SK-N-MC (cell line): ENCODE measurements around the gene MBOAT7.

Source experiments
- EZH2 ChIP-seq: fragments of 200-600 bp; sonication (generic); IDR thresholded peaks from one replicate; pipeline ENCODE4 v1.6.1; 2017; ENCODE audit warnings: antibody characterized with exemption
- POLR2AphosphoS5 ChIP-seq: IDR thresholded peaks from 2 replicates; pipeline ENCODE4 v1.6.1; 2012; ENCODE audit warnings: mild to moderate bottlenecking, low read depth, low read length, borderline replicate concordance

DNA sequence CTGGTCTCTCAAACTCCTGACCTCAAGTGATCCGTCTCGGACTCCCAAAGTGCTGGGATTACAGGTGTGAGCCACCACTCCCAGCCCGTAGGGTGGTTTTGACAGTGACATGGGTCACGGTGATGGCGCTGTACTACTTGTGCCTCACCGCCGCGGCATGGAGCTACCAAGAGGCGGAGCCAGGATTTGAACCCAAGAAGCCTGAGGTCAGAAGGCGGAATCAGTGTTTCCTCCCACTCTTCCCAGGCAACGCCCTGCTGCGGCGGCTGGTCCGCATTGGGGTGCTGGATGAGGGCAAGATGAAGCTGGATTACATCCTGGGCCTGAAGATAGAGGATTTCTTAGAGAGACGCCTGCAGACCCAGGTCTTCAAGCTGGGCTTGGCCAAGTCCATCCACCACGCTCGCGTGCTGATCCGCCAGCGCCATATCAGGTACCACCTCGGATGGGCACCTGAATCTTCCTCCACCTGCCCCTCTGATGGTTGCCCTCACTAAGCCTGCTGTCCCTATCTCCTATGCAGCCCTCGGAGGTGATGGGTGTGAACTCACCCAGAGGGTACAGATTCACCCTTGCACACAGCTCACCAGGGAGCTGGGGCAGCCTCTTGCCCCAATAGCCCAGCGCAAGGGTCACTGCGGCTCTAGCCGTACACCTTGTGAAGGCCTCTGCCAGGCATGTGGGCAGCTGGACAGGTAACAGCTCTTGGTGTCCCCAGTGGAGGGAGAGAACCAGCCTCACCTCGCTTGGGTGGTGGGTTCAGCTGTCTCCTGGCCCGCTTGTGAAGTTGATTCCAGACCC, 16.9 kb upstream of the MBOAT7 start:
- TF ChIP-seq EZH2 (no peak), POLR2AphosphoS5 (no peak)
